ENCODE data around the gene PRMT5. TPM values are rescaled to one million over a fixed set of nuclear protein-coding genes. Genes with fewer than 3 reads are reported as not detected.
A peak's percentile ranks its signal among the peaks of the same experiment; 100 is the strongest.

The PRMT5 gene
- total RNA-seq, 1 donor from 2014 or later: 56.6 TPM

GRCh38 chr14:22903742-22904087 lies 25.5 kb downstream of the PRMT5 start:
- no peak for ATAC-seq
- no peak for DNase-seq
- intact Hi-C loops (cut with micrococcal nuclease): no loop called here

GRCh38 chr14:22901799-22902198 lies 27.4 kb downstream of the PRMT5 start:
- DNase-seq (no peak), ATAC-seq (no peak)
- intact Hi-C loops (cut with micrococcal nuclease): no loop called here

GRCh38 chr14:22900081-22900799 lies 28.9 kb downstream of the PRMT5 start:
- intact Hi-C loops (cut with micrococcal nuclease): no loop called here
- DNase-seq (no peak), ATAC-seq (peak; percentile 51)

GRCh38 chr14:22898302-22899090 lies 30.7 kb downstream of the PRMT5 start:
- no peak for ATAC-seq

GRCh38 chr14:22897357-22897756 lies 31.8 kb downstream of the PRMT5 start:
- DNase-seq (no peak), ATAC-seq (no peak)
- intact Hi-C loops (cut with micrococcal nuclease): no loop called here

More at GRCh38 chr14:22898302-22899090, 30.7 kb downstream of the PRMT5 start:
- intact Hi-C loops (cut with micrococcal nuclease): no loop called here
- no peak for DNase-seq

- intact Hi-C loops (cut with micrococcal nuclease): no loop called here
- no peak for ATAC-seq
- DNase-seq: no peak
Observed at GRCh38 chr14:22896760-22897159, 32.4 kb downstream of the PRMT5 start.

GRCh38 chr14:22896356-22896755 lies 32.8 kb downstream of the PRMT5 start:
- ATAC-seq (no peak), DNase-seq (no peak)
- intact Hi-C loops (cut with micrococcal nuclease): no loop called here

- intact Hi-C loops (cut with micrococcal nuclease): no loop called here
- DNase-seq: no peak
- ATAC-seq: no peak
Observed at GRCh38 chr14:22895402-22895801, 33.8 kb downstream of the PRMT5 start.

GRCh38 chr14:22893706-22894105 lies 35.5 kb downstream of the PRMT5 start:
- DNase-seq: no peak
- intact Hi-C loops (cut with micrococcal nuclease): no loop called here
- no peak for ATAC-seq

- intact Hi-C loops (cut with micrococcal nuclease): no loop called here
- no peak for DNase-seq
- no peak for ATAC-seq
Observed at GRCh38 chr14:22892488-22892887, 36.7 kb downstream of the PRMT5 start.

- ATAC-seq: no peak
- intact Hi-C loops (cut with micrococcal nuclease): no loop called here
- DNase-seq: no peak
Observed at GRCh38 chr14:22890416-22890815, 38.8 kb downstream of the PRMT5 start.

- ATAC-seq (no peak), DNase-seq (no peak)
- intact Hi-C loops (cut with micrococcal nuclease): no loop called here
Observed at GRCh38 chr14:22888662-22889061, 40.5 kb downstream of the PRMT5 start.

- ATAC-seq (no peak), DNase-seq (no peak)
- intact Hi-C loops (cut with micrococcal nuclease): no loop called here
Observed at GRCh38 chr14:22887990-22888378, 41.2 kb downstream of the PRMT5 start.

GRCh38 chr14:22887260-22887989 lies 41.8 kb downstream of the PRMT5 start:
- ATAC-seq (peak; percentile 40), DNase-seq (no peak)
- intact Hi-C loops (cut with micrococcal nuclease): no loop called here

- peak; percentile 73 for DNase-seq
- intact Hi-C loops (cut with micrococcal nuclease): no loop called here
- ATAC-seq: peak; percentile 87
Observed at GRCh38 chr14:22886500-22887259, 42.5 kb downstream of the PRMT5 start.

- ATAC-seq: no peak
- no peak for DNase-seq
- intact Hi-C loops (cut with micrococcal nuclease): no loop called here
Observed at GRCh38 chr14:22885975-22886374, 43.2 kb downstream of the PRMT5 start.

GRCh38 chr14:22884738-22885523 lies 44.2 kb downstream of the PRMT5 start:
- no peak for DNase-seq
- no peak for ATAC-seq
- intact Hi-C loops (cut with micrococcal nuclease): no loop called here

GRCh38 chr14:22884076-22884737 lies 45.0 kb downstream of the PRMT5 start:
- ATAC-seq (no peak), DNase-seq (no peak)
- intact Hi-C loops (cut with micrococcal nuclease): no loop called here

Data from left ventricle myocardium superior (tissue), 1 donor.